SJSA1 (cell line): Measurements from ENCODE around the gene RUBCNL. TPM values are rescaled to one million over a fixed set of nuclear protein-coding genes. Genes with fewer than 3 reads are reported as not detected.
A peak's percentile ranks its signal among the peaks of the same experiment; 100 is the strongest.

ENCODE experiments used
- DNase-seq, 2 experiments: peaks; one replicate each; pipeline ENCODE4 v3.0.0-alpha.2; 2015 to 2020; ENCODE audit warnings: low spot score in 2 of 2, low read depth in 1 of 2
- H3K27ac ChIP-seq: fragments of 250-450 bp; sonication (Bioruptor Pico); 2 replicates; pipeline ENCODE4 v1.5.1; 2020; ENCODE audit warnings: mild to moderate bottlenecking, moderate library complexity
- H3K27me3 ChIP-seq: fragments of 250-450 bp; sonication (Bioruptor Pico); replicated peaks from 2 replicates; pipeline ENCODE4 v1.5.1; 2020; ENCODE audit warnings: mild to moderate bottlenecking, moderate library complexity
- H3K36me3 ChIP-seq: fragments of 250-450 bp; sonication (Bioruptor Pico); 2 replicates; pipeline ENCODE4 v1.5.1; 2020; ENCODE audit warnings: mild to moderate bottlenecking
- H3K4me1 ChIP-seq: fragments of 250-450 bp; sonication (Bioruptor Pico); replicated peaks from 2 replicates; pipeline ENCODE4 v1.6.1; 2021; ENCODE audit warnings: mild to moderate bottlenecking
- H3K4me3 ChIP-seq: fragments of 250-450 bp; sonication (Bioruptor Pico); 2 replicates; pipeline ENCODE4 v1.5.1; 2020; ENCODE audit warnings: mild to moderate bottlenecking
- H3K9me3 ChIP-seq: fragments of 250-450 bp; sonication (Bioruptor Pico); replicated peaks from 2 replicates; pipeline ENCODE4 v1.5.1; 2020; ENCODE audit warnings: mild to moderate bottlenecking
- total RNA-seq: library from RNA; depleted of rRNA; stranded (reverse); fragments of >200 nt; shearing (Covaris generic); gene quantifications from 2 replicates; pipeline ENCODE4 v1.2.3, GENCODE V29; 2014

Gene RUBCNL
- total RNA-seq, 1 experiment from 2014 or later = 0.21 TPM

- no peak for DNase-seq
- H3K27ac ChIP-seq = no peak overlapping the region
- peaks cover 15% of the 10 kb centered on the region for H3K4me1 ChIP-seq
- H3K36me3 ChIP-seq = no peaks in the 10 kb centered on the region
- no peaks in the 10 kb centered on the region for H3K27me3 ChIP-seq
- no peaks in the 10 kb centered on the region for H3K9me3 ChIP-seq
- no peak overlapping the region for H3K4me3 ChIP-seq
Observed at GRCh38 chr13:46341112-46341711, 45.8 kb downstream of the RUBCNL start.

- no peaks in the 10 kb centered on the region for H3K27me3 ChIP-seq
- no peak for DNase-seq
- H3K4me1 ChIP-seq = peaks cover 15% of the 10 kb centered on the region
- no peaks in the 10 kb centered on the region for H3K36me3 ChIP-seq
- H3K9me3 ChIP-seq = no peaks in the 10 kb centered on the region
- no peak overlapping the region for H3K27ac ChIP-seq
- H3K4me3 ChIP-seq = no peak overlapping the region
Observed at GRCh38 chr13:46340631-46341111, 46.4 kb downstream of the RUBCNL start.

GRCh38 chr13:46340011-46340410 is 47.0 kb downstream of the RUBCNL start:
- DNase-seq = no peak
- Histone ChIP-seq H3K27ac (no peak overlapping the region), H3K9me3 (no peaks in the 10 kb centered on the region), H3K4me1 (peaks cover 15% of the 10 kb centered on the region), H3K27me3 (no peaks in the 10 kb centered on the region), H3K4me3 (no peak overlapping the region), H3K36me3 (no peaks in the 10 kb centered on the region)

GRCh38 chr13:46339035-46339666 is 47.9 kb downstream of the RUBCNL start:
- no peaks in the 10 kb centered on the region for H3K9me3 ChIP-seq
- H3K4me1 ChIP-seq = peaks cover 15% of the 10 kb centered on the region
- H3K27me3 ChIP-seq = no peaks in the 10 kb centered on the region
- peak; percentile 71 to 79 for DNase-seq
- H3K36me3 ChIP-seq = no peaks in the 10 kb centered on the region
- H3K4me3 ChIP-seq = no peak overlapping the region
- H3K27ac ChIP-seq = peak overlapping the region; percentile 19; the same call in 1 of the 2 replicates

GRCh38 chr13:46337700-46338099 is 49.4 kb downstream of the RUBCNL start:
- no peak for DNase-seq
- Histone ChIP-seq H3K9me3 (no peaks in the 10 kb centered on the region), H3K27me3 (no peaks in the 10 kb centered on the region), H3K4me1 (peaks cover 15% of the 10 kb centered on the region), H3K27ac (no peak overlapping the region), H3K36me3 (no peaks in the 10 kb centered on the region), H3K4me3 (no peak overlapping the region)

- peaks cover 6% of the 10 kb centered on the region for H3K4me1 ChIP-seq
- H3K27me3 ChIP-seq = no peaks in the 10 kb centered on the region
- H3K36me3 ChIP-seq = no peaks in the 10 kb centered on the region
- no peak overlapping the region for H3K27ac ChIP-seq
- H3K9me3 ChIP-seq = no peaks in the 10 kb centered on the region
- no peak for DNase-seq
- no peak overlapping the region for H3K4me3 ChIP-seq
Observed at GRCh38 chr13:46334035-46334822, 52.8 kb downstream of the RUBCNL start.

- DNase-seq = no peak
- Histone ChIP-seq H3K27me3 (no peaks in the 10 kb centered on the region), H3K9me3 (no peaks in the 10 kb centered on the region), H3K36me3 (no peaks in the 10 kb centered on the region), H3K4me3 (no peak overlapping the region), H3K4me1 (no peaks in the 10 kb centered on the region), H3K27ac (no peak overlapping the region)
Observed at GRCh38 chr13:46332772-46333171, 54.3 kb downstream of the RUBCNL start.

GRCh38 chr13:46329624-46330023 is 57.4 kb downstream of the RUBCNL start:
- Histone ChIP-seq H3K4me3 (no peak overlapping the region), H3K27me3 (no peaks in the 10 kb centered on the region), H3K36me3 (no peaks in the 10 kb centered on the region), H3K27ac (no peak overlapping the region), H3K9me3 (no peaks in the 10 kb centered on the region), H3K4me1 (no peaks in the 10 kb centered on the region)
- no peak for DNase-seq

GRCh38 chr13:46327246-46327645 is 59.8 kb downstream of the RUBCNL start:
- Histone ChIP-seq H3K4me3 (no peak overlapping the region), H3K27me3 (no peaks in the 10 kb centered on the region), H3K4me1 (no peaks in the 10 kb centered on the region), H3K27ac (no peak overlapping the region), H3K9me3 (no peaks in the 10 kb centered on the region), H3K36me3 (no peaks in the 10 kb centered on the region)
- no peak for DNase-seq

GRCh38 chr13:46324976-46325375 is 62.1 kb downstream of the RUBCNL start:
- no peak overlapping the region for H3K4me3 ChIP-seq
- no peak overlapping the region for H3K27ac ChIP-seq
- H3K36me3 ChIP-seq = no peaks in the 10 kb centered on the region
- DNase-seq = no peak
- H3K27me3 ChIP-seq = no peaks in the 10 kb centered on the region
- H3K9me3 ChIP-seq = no peaks in the 10 kb centered on the region
- H3K4me1 ChIP-seq = no peaks in the 10 kb centered on the region

GRCh38 chr13:46321494-46322225 is 65.4 kb downstream of the RUBCNL start:
- no peaks in the 10 kb centered on the region for H3K36me3 ChIP-seq
- no peaks in the 10 kb centered on the region for H3K27me3 ChIP-seq
- H3K4me1 ChIP-seq = no peaks in the 10 kb centered on the region
- no peak overlapping the region for H3K4me3 ChIP-seq
- H3K27ac ChIP-seq = no peak overlapping the region
- no peaks in the 10 kb centered on the region for H3K9me3 ChIP-seq
- DNase-seq = peak in 1 of 2 experiments; percentile 19

GRCh38 chr13:46320821-46321220 is 66.2 kb downstream of the RUBCNL start:
- H3K27ac ChIP-seq = no peak overlapping the region
- no peaks in the 10 kb centered on the region for H3K36me3 ChIP-seq
- H3K4me3 ChIP-seq = no peak overlapping the region
- H3K4me1 ChIP-seq = no peaks in the 10 kb centered on the region
- H3K27me3 ChIP-seq = no peaks in the 10 kb centered on the region
- no peak for DNase-seq
- no peaks in the 10 kb centered on the region for H3K9me3 ChIP-seq

- H3K36me3 ChIP-seq = no peaks in the 10 kb centered on the region
- no peak for DNase-seq
- H3K4me1 ChIP-seq = no peaks in the 10 kb centered on the region
- no peaks in the 10 kb centered on the region for H3K27me3 ChIP-seq
- H3K9me3 ChIP-seq = no peaks in the 10 kb centered on the region
- H3K4me3 ChIP-seq = no peak overlapping the region
- H3K27ac ChIP-seq = no peak overlapping the region
Observed at GRCh38 chr13:46320406-46320805, 66.6 kb downstream of the RUBCNL start.
